Germinal center (tissue), 1 donor: ENCODE data around the gene VHLL.
"Not testable (repeated sequence)": the region's sequence is repeated elsewhere in the genome, so short reads cannot be mapped to it uniquely, and the experiment has no call there.

Experiments
- DNase-seq: peaks from one replicate; pipeline ENCODE4 v3.0.0; 2012; ENCODE audit warnings: mixed read lengths, low spot score

VHLL gene

DNA sequence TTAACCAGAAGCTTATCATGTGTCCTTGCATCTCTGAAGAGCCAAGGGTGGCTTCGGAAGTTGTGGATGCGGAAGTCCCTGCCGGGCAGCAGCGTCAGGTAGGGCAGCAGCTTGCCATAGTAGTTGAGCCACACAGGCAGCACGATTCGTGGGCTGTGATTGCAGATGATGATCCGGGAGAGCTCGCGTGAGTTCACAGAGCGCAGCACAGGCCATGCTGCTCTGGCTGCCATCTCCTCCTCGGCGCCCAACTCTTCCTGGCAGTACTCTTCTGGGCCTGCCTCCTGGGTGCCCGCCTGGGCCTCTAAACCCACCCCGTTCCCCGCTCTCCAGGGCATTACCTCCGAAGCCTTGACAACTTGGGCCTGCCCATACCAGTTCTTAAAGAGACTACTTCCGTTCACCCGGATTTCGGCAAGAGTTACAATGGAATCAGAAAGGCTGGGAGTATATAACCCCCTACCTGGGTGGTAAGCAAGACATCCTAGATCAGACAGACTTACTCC, at the start of gene VHLL:
Gene VHLL (minus strand): TSS at position 456 of the 506 bp plus-strand sequence. CDS start 118 bp downstream, at position 338.
- DNase-seq, result no peak

DNA sequence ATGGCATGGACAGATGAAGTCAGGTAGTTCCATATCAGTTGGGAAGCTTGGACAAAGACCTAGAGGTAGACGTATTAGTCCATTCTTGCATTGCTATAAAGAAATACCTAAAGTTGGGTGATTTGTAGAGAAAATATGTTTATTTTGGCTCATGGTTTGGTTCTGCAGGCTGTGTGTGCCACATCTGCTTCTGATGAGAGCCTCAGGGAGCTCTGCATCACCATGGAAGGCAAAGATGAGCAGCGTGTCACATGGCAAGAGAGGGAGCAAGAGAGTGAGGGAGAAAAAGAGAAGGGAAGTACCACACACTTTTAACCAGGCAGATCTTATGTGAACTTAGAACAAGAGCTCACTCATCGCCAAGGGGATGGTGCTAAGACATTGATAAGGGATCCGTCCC, 48.2 kb upstream of the VHLL start:
- no peak for DNase-seq

DNA sequence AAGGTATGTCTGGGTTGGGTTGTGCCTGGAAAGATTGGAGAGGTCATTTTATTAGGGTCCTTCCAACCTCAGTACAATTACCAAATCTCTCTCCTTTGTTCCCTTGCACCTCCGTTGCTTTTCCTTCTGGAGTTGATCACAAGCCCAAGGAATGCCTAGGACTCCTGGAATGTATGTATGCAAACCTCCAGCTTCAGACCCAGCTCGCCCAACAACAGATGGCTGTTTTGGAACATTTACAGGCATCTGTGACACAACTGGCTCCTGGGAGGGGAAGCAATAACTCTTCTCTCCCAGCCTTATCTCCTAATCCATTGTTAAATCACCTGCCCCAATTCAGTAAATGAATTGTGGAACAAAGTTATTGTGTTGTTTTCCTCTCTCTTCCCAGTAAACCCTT, 47.5 kb upstream of the VHLL start:
- DNase-seq, result no peak

DNA sequence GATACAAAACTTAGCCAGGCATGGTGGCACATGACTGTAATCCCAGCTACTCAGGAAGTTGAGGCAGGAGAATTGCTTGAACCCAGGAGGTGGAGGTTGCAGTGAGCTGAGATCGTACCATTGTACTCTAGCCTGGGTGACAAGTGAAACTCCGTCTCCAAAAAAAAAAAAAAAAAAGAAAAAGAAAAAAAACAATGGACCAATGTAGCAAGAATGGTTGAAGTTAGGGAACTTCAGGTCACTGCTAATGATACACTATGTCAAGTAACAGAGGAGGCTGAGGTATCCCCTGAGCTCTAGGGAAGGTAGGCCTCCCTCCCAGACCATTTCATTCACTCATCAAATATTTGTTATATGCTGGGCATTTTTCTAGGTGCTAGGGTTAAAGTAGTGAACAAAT, 46.9 kb upstream of the VHLL start:
- DNase-seq, result not testable (repeated sequence)

DNA sequence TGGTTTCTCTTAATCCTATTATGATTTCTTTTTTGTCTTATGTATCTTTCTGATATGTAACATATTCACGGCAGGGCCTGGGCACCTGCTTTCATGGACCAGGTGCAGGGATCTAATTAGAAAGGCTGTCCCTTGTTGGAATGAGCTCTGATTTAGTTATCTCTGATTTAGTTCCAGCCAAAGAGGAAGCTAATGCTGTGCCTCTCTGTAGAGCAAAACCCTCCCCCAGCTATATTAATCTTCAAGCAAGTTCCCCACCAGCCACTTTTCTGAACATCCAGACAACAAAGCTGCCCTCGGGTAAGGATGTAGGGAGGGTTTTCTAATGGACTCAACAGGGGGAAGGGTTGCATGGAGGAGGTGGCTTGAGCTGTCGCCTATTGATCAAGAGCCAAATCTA, 45.3 kb upstream of the VHLL start:
- DNase-seq, result no peak

DNA sequence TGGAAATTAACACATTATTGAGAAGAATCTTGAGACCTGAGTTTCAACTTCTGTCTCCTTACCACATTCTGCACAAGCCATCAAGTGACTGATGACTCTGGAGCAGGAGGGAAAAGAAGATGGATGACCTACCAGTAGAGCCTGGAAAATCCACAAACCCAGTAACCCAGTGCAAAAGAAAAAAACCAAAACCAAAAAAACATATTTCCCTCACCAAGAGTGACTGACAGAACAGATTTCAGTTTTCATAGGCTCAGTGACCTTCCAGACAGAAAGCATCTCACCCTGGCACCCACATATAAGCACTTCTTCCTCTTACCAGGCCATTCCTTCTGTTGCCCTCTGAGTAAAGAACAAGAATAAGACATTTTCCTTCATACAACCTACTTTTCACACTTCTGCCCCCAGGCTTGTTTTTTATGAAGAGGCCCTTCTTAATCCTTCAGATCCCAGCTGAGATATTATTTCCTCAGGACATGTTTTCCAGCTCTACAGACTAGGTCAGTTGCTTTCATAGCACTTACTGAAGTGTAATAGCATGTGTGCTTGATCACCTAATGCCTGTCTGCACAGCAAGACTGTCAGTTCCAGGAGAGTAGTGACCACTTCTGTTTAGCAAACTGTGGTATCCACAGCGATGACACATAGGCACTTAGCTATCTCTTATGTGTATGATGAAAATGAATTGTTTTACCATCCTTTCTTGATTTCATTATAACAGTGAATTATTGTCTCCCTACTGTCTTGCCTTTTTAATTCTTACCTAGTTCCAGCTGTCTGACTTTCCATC, 43.3 kb upstream of the VHLL start:
- no peak for DNase-seq

DNA sequence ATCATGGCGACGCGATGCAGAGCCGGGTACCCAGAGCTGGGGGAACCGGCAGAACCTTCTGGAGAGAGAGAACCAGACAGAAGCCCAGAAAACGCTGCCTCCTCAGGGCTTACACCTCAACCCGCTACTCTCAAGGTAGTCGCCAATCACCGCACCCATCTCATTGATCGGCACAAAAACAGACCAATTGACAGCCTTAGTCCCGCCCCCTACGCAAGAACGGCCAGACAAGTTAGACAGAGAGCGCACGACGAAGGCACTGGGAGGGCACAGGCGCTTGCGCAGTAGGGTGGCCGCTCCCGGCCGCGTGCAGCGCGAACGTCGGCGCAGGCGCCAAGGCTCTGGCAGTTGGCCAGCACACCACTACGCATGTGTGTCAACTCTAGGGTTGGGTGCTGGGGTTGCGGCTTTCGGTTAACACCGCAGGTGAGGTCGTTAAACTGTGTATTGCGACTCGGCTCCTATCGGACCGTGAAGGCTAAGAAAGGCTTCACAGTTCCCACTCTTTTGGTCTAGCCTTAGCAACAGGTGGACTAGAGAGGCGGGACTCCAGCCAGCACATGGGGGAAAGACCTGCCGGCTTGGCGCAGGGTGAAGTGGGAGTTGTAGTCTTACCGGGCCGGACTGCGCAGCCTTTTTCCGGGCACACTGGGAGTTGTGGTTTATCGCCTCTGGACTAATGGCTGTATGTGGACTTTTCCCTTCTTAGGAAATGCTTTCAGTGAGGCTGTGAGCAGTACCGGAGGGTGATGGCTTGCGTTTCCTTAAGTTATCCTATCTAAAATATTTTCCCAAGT, 39.3 kb upstream of the VHLL start, which contains the start of the genes CCT3 and TSACC:
Gene CCT3 (minus strand): TSS at position 113 of the 797 bp plus-strand sequence. CDS start 108 bp downstream, at position 5.
Gene TSACC (plus strand): TSS at position 347 of the 797 bp plus-strand sequence. CDS start 1,232 bp downstream, outside the sequence.
- DNase-seq, result peak; percentile 99

DNA sequence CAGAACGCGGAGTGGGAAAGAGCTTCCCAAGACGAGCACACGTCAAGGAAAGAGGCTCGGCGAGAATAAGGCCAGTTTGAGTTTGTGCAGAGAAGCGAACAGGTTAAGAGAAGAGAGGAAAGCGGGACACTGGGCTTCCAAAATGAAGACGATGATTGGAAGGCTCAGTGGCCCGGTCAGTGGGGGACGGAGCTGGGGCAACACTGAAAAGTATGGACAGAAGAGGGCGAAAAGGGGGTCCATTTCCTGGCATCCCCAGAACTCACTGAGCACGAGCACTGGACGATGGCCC, 38.7 kb upstream of the VHLL start:
- no peak for DNase-seq

DNA sequence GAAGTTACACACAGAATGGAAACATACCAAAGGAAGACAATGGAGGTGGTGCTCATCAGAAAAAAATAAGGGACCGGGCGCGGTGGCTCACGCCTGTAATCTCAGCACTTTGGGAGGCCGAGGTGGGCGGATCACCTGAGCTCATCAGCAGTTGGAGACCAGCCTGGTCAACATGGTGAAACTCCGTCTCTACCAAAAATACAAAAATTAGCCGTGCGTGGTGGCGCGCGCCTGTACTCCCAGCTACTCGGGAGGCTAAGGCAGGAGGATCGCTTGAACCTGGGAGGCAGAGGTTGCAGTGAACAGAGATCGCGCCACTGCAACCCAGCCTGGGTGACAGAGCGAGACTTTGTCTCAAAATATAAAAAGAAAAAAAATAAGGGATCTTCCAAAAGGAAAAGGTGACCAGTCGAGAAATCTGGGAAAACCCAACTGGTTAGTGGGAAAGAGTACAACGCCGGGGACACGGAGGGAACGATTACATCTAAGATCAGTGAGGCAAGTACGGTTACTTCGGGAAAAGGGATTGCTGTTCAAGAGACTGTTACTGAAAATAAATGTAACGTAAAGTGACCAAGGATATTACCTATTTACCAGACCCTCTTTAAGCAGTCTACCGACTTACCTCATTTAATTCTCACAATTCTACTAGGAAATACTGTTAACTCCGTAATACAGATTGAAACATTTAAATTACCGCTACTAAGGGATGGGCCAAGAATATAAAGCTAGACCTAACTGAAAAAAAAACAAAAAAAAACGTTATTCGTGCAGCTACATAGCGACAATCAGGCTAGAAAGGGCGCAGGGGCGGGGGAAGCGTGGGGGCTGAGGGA, 38.2 kb upstream of the VHLL start:
- DNase-seq, result no peak

DNA sequence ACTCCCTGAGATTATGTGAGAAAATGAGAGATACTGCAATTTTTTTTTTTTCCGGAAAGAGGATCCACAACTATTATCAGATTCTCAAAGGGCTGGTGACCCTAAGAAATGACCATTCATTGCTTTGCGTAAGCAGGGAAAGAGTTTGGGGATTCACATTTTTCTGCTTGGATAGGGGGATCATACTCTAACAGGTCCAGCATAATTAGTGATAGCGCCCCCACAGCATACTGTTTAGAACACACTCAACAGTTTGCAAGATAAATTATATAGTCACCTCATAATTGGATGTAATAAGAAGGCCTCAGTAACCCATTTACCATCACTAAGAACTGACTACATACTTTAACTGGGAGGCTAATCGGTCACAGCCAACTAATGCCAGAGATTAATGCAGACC, 37.1 kb upstream of the VHLL start:
- DNase-seq, result no peak

DNA sequence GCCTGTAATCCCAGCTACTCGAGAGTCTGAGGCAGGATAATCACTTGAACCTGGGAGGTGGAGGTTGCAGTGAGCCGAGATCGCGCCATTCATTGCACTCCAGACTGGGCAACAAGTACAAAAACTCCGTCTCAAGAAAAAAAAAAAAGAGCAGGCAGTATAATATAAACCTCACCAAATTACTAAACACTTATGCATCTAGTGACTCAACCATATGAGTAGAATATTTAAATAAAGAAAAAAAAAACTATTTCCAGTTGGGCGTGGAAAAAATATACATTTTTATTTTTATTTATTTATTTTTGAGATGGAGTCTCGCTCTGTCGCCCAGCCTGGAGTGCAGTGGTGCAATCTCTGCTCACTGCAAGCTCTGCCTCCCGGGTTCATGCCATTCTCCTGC, 24.1 kb upstream of the VHLL start:
- DNase-seq, result not testable (repeated sequence)

DNA sequence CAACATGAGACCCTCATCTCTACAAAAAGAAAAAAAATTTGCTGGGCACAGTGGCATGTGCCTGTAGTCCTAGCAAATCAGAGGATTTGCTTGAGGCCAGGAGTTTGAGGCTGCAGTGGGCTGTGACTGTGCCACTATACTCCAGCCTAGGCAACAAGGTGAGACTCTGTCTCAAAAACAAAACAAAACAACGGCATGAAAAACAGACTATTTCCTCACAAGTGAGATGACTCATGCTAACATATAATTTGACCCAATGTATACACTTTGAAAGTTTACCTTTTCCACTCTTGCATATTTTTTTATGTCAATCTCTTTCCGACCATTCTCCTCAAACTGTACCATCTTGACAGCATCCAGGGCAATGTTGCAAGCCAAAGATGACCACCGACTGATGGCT, 21.5 kb upstream of the VHLL start:
- no peak for DNase-seq

DNA sequence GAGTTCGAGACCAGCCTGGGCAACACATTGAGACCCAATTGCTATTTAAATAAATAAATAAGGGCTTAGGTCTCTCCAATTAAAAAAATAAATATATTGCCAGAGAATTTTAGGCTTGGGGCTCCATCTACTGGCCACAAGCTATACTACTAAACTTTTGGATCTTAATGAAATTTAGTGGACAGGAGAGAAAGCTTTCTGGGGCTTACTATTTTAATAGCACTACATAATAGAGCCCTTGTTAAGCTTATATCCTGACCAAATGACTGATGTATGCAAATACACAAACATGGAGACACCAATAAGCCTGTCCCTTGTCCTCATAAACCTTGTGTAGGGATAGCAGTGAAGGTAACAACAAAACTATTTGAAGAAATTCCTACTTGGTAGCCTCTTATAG, 20.6 kb upstream of the VHLL start:
- peak; percentile 45 for DNase-seq

DNA sequence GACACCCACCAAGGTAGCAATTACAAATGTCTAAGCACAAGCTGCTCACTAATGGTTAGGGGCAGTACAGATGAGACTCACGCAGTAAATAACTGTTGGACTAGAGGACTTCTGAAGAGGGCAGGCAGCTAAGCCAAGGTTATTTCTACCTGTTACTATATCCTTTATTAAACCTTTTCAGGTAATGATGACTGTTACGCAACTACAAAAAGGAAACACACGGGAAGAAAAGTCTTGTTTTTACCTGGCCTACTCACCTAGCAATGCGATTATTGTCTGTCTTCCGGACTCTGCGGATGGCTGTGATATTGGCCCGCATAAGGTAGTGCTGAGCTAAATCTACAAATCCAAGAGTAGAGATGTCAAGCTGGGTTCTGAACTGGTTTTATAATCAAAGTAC, 17.8 kb upstream of the VHLL start:
- no peak for DNase-seq

DNA sequence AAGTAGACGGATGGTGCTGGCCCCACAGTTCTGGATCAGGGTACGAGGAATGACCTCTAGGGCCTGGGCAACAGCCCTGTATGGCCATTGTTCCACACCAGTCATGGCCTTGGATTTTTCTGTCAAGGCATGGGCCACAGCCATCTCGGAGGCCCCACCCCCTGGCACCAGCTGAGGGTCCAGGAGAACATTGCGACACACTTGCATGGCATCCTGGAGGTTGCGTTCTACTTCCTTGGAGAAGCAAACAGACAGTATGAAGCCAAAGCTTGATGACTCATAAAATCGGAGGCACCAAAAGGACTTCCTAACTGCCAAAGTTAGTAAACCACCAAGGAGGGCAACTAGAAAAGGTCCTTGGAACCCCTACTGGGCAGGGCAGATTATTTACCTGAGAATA, 11.9 kb upstream of the VHLL start:
- no peak for DNase-seq

DNA sequence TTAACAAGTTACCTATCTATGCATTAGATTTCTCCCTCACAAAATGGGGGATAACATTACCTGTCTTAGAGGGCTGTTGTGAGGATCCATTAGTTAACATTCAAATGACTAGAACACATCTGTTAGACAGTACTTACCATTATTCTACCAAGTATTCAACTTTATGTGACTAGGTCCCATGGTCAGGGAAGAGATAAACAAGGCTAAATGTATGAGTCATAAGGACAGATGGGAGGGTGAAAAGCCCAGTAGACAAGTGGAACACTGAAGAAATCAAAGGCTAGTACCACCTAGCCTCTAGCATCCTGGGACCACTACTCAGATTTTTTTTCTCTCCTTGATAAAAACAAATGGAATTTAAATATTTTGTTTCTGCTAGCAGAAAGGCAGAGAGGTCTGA, 9.0 kb upstream of the VHLL start:
- DNase-seq, result no peak

DNA sequence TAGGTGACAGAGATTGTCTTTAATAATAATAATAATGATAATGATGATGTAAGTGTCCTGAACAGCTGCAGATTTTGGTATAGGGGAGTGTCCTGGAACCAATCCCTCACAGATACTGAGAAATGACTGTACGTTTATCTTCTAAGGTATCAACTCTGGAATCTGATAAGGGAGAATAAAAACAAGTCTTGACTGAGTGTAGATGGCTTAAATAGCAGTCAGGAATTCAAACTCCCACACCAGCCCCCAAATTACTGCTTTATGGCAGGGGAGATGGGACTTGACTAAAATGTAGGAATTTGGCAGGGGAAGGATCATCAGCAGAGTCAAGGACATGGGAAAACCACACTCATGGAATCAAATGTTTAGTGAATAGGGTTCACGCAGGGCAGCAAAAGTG, 6.1 kb upstream of the VHLL start:
- no peak for DNase-seq

DNA sequence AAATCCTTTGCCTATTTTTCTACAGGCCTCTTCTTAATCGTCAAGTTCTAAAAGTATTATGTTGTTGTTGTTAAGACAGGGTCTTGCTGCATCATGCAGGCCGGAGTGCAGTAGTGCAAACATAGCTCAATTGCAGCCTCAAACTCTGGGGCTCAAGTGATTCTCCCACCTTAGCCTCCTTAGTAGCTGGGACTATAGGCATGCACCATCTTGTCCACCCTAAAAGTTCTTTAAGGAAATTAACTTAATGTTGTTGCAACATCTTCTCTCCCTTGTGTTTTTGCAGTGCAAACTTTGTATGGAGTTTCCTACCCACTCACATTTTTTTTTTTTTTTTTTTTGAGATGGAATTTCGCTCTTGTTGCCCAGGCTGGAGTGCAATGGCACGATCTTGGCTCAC, 4.1 kb upstream of the VHLL start:
- no peak for DNase-seq

DNA sequence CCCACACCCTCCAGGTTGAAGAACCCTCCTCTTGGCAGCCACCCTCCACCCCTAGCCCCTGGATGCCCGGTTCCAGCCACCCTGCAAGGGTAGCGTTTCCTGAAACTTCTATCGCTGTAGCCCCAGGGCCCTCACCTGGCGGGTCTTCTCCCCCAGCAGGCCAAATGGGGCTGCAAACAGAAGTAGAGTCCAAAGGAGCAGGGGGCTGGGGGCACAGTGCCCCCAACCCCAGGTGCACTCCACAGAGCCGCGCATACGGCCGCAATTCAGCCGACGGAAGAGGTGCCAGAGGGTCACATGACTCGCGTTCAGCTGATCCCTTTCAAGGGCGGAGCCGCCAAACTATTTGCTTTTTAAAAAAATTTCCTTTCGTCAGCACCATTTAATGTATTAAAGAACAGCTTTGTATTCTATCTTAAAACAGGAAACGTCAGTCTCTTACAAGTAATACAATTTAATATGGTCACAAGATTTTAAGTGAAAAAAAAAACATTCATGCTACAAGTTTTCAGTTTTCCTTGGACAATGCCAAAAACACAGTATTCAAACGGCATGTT, 3.6 kb downstream of the VHLL start, which contains the start of gene GLMP:
Gene GLMP (minus strand): TSS at position 289 of the 557 bp plus-strand sequence. CDS start 34 bp downstream, at position 255.
- peak; percentile 62 for DNase-seq

DNA sequence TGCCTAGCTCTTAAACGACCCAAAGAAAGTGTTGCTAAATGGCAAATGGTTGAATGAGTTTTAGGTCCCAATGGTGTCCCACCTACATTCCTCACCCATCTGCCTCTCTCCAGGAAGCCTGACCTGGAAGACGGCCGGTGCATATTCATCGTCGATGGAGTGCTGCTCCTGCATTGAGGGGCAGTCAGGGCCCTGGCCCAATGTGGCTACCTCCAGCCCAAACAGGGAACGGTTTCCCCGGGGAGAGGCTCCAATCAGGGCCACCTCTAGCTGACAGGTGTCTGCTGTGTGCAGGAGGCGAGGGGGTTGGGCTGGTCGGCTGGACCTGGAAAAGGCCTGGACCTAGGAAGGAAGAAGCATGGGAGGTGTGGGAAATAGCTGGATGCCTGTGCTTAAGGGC, 5.2 kb downstream of the VHLL start:
- DNase-seq, result no peak

DNA sequence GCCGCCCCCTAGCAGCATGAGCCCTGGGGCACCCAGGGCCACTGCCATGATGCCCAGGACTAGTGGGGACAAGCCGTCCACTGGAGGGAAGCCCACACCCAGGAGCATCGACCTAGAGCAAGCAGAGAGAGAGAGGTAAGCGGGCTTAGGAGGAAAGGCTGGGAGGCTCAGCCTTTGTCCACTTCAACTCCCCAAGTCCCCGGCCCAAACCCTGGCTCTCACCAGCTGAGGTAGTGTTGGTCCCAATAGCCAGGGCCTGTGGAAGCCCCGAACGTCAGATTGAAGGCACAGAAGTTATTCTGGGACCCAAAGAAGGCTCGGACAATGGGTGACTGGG, 6.0 kb downstream of the VHLL start:
- DNase-seq, result no peak
